HepG2 (cell line): ENCODE results near the gene QRICH2. TPM values are rescaled to one million over a fixed set of nuclear protein-coding genes. Genes with fewer than 3 reads are reported as not detected.

Experiments
- AFF4 ChIP-seq: sonication (generic); formaldehyde crosslinking; IDR thresholded peaks from 2 replicates; pipeline ENCODE4 v1.4.0; 2020; ENCODE audit warnings: missing genetic modification reagents
- ATF2 ChIP-seq: sonication (generic); formaldehyde crosslinking; IDR thresholded peaks from 2 replicates; pipeline ENCODE4 v1.4.0; 2020; ENCODE audit warnings: missing genetic modification reagents
- BRCA1 ChIP-seq: sonication (generic); formaldehyde crosslinking; IDR thresholded peaks from 2 replicates; pipeline ENCODE4 v1.4.0; 2020; ENCODE audit warnings: missing genetic modification reagents
- CC2D1A ChIP-seq: sonication (generic); formaldehyde crosslinking; IDR thresholded peaks from 2 replicates; pipeline ENCODE4 v1.8.1; 2023; ENCODE audit warnings: mild to moderate bottlenecking, missing genetic modification reagents
- CSRNP1 ChIP-seq: sonication (generic); formaldehyde crosslinking; IDR thresholded peaks from 2 replicates; pipeline ENCODE4 v1.8.1; 2023; ENCODE audit warnings: mild to moderate bottlenecking, missing genetic modification reagents
- FOXP1 ChIP-seq, 2 experiments: fragments of 450-650 bp in 1 of 2; IDR thresholded peaks; 2 replicates each; pipeline ENCODE4 v1.6.1; 2017 to 2018; ENCODE audit warnings: antibody characterized with exemption in 1 of 2
- IKZF1 ChIP-seq: fragments of 450-650 bp; IDR thresholded peaks from 2 replicates; pipeline ENCODE4 v1.7.1; 2016
- IKZF5 ChIP-seq: IDR thresholded peaks from 2 replicates; pipeline ENCODE4 v1.6.1; 2018; ENCODE audit warnings: missing genetic modification reagents, mild to moderate bottlenecking, missing compliant biosample characterization
- NFE2 ChIP-seq: sonication (generic); formaldehyde crosslinking; IDR thresholded peaks from 2 replicates; pipeline ENCODE4 v1.4.0; 2020; ENCODE audit warnings: missing genetic modification reagents
- NFE2L2 ChIP-seq: fragments of 150-350 bp; IDR thresholded peaks from 2 replicates; pipeline ENCODE4 v1.6.1; 2014; ENCODE audit warnings: low read length
- SALL1 ChIP-seq: sonication (generic); formaldehyde crosslinking; IDR thresholded peaks from 2 replicates; pipeline ENCODE4 v1.8.0; 2022; ENCODE audit warnings: mild to moderate bottlenecking, missing genetic modification reagents
- TAF1 ChIP-seq: sonication (generic); formaldehyde crosslinking; IDR thresholded peaks from 2 replicates; pipeline ENCODE4 v1.4.0; 2020; ENCODE audit warnings: missing genetic modification reagents
- ZEB1 ChIP-seq: IDR thresholded peaks from 2 replicates; pipeline ENCODE4 v1.6.1; 2012; ENCODE audit warnings: mild to moderate bottlenecking, low read depth, inconsistent platforms; ENCODE audit not compliant: insufficient replicate concordance
- ZFY ChIP-seq: sonication (generic); formaldehyde crosslinking; IDR thresholded peaks from 2 replicates; pipeline ENCODE4 v1.4.0; 2020; ENCODE audit warnings: missing genetic modification reagents
- ZNF496 ChIP-seq: sonication (generic); formaldehyde crosslinking; IDR thresholded peaks from 2 replicates; pipeline ENCODE4 v1.8.1; 2023; ENCODE audit warnings: mild to moderate bottlenecking, moderate library complexity, missing genetic modification reagents; ENCODE audit not compliant: insufficient replicate concordance
- ZNF513 ChIP-seq: sonication (generic); formaldehyde crosslinking; conservative IDR thresholded peaks from 2 replicates; pipeline ENCODE4 v1.5.0; 2020; ENCODE audit warnings: missing genetic modification reagents
- ZNF616 ChIP-seq: sonication (generic); formaldehyde crosslinking; IDR thresholded peaks from 2 replicates; pipeline ENCODE4 v1.5.0; 2020; ENCODE audit warnings: low read depth, mild to moderate bottlenecking, missing genetic modification reagents
- ZNF639 ChIP-seq: conservative IDR thresholded peaks from 2 replicates; pipeline ENCODE4 v1.6.1; 2018; ENCODE audit warnings: missing genetic modification reagents
- polyA plus RNA-seq, 8 experiments: library from polyadenylated mRNA; depleted of rRNA in 3 of 8; stranded (reverse) in 7 of 8; unstranded in 1 of 8; fragments of >200 nt; fragmentation: Illumina TruSeq in 4 of 8; extraction: Trizol in 4 of 8; gene quantifications; 2 replicates each; pipeline versions ENCODE4 v1.2.1 to v1.2.3, GENCODE V29; 2011 to 2016; ENCODE audit warnings: low read depth in 4 of 8, missing spikeins in 1 of 8, mixed read lengths in 1 of 8; ENCODE audit not compliant: insufficient read depth in 1 of 8
- total RNA-seq, 5 experiments: library from RNA; depleted of rRNA; stranded (reverse); fragments of >200 nt; fragmentation: Illumina TruSeq; extraction: Trizol; gene quantifications; 2 replicates each; pipeline ENCODE4 v1.2.3, GENCODE V29; 2016; ENCODE audit warnings: low read depth in 1 of 5

The QRICH2 gene
- total and polyA plus RNA-seq, 2 of the 13 experiments (the other 11 are each of a cell fraction or from before 2014, with no cell fraction given): 3.7 to 5.7 TPM

GRCh38 chr17:76353599-76354316, 45.7 kb upstream of the QRICH2 start, which contains the start of gene PRPSAP1 (continued):
- TF ChIP-seq IKZF5 (CRISPR knock-in tag) (peak; percentile 88; the same call in 1 of the 2 replicates), ATF2 (CRISPR knock-in tag) (peak; percentile 90), NFE2L2 (no peak), CC2D1A (CRISPR knock-in tag) (0 out of 2 replicates have a peak, but pooled peaks have one; percentile 48), IKZF1 (no peak), CSRNP1 (CRISPR knock-in tag) (peak; percentile 78; the same call in 1 of the 2 replicates), ZNF513 (CRISPR knock-in tag) (0 out of 2 replicates have a peak, but pooled peaks have one; percentile 56), ZNF616 (CRISPR knock-in tag) (0 out of 2 replicates have a peak, but pooled peaks have one; percentile 34), ZNF639 (CRISPR knock-in tag) (peak; percentile 89), TAF1 (CRISPR knock-in tag) (peak; percentile 99), BRCA1 (CRISPR knock-in tag) (peak; percentile 91; the same call in 1 of the 2 replicates), ZNF496 (CRISPR knock-in tag) (no peak), AFF4 (peak; percentile 92), SALL1 (CRISPR knock-in tag) (peak; percentile 92), ZFY (CRISPR knock-in tag) (peak; percentile 83), NFE2 (no peak), FOXP1 (IDR thresholded peaks at IDR 0.05) (no peak), FOXP1 (CRISPR knock-in tag; IDR thresholded peaks at IDR 0.05) (peak; percentile 45; the same call in 1 of the 2 replicates), ZEB1 (peak; percentile 80)
